ENCODE measurements around the gene TEX14. TPM values are rescaled to one million over a fixed set of nuclear protein-coding genes. Genes with fewer than 3 reads are reported as not detected.

TEX14 gene
- total and polyA plus RNA-seq, 8 donors = 0.03 to 0.59 (median 0.20) TPM

GRCh38 chr17:58615768-58616659 lies 75.8 kb downstream of the TEX14 start:
- no peaks in the 10 kb centered on the region for H3K36me3 ChIP-seq
- TF ChIP-seq CTCF (IDR thresholded peaks at IDR 0.05) = no peak
- WGBS, 2 donors = 79 to 84% methylated on average over 5 of the region's 5 CpGs
- H3K9me3 ChIP-seq = no peaks in the 10 kb centered on the region
- H3K27ac ChIP-seq = no peak overlapping the region
- DNase-seq = no peak
- intact Hi-C loops (cut with DNase I) = no loop called here
- H3K27me3 ChIP-seq = no peaks in the 10 kb centered on the region
- no peaks in the 10 kb centered on the region for H3K4me1 ChIP-seq
- ATAC-seq = no peak
- no peak overlapping the region for H3K4me3 ChIP-seq
- no peak for FAIRE-seq

DNA sequence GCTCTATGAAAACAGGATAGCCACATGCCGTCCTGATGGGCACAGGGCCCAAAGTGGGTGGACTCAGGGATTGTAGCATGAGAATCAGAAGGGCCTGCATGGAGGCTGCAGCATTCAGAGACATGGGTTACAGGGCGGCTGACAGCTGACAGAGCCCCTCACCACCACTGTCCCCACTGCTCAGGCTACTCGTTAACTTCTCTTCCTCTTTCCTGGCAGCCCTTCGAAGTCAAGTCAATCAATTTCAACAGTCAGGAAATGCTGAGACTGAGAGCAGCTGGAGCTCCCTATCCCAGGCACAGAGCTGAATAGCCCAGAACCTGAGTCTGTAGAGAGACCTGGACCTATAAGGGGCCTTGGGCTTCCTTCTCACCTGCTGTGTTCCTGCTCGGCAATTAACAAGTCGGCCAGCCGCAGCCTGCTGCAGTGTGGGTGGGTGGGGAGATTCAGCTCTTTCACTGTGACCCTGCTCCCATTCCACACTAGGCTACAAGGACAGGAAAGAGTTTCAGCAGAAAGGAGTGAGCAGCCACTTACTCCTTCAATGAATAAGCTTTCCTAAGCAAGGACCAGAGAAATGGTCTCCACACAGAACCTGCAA lies 76.9 kb downstream of the TEX14 start:
- Histone ChIP-seq H3K4me3 (no peak overlapping the region), H3K27me3 (no peaks in the 10 kb centered on the region), H3K36me3 (no peaks in the 10 kb centered on the region), H3K9me3 (no peaks in the 10 kb centered on the region), H3K4me1 (no peaks in the 10 kb centered on the region), H3K27ac (no peak overlapping the region)
- WGBS, 2 donors = 45 to 50% methylated on average over 7 of the region's 7 CpGs
- no peak for TF ChIP-seq CTCF (IDR thresholded peaks at IDR 0.05)
- DNase-seq = no peak
- FAIRE-seq = no peak
- intact Hi-C loops (cut with DNase I) = no loop called here
- ATAC-seq = no peak

GRCh38 chr17:58611331-58611730 lies 80.5 kb downstream of the TEX14 start:
- intact Hi-C loops (cut with DNase I) = no loop called here
- FAIRE-seq = no peak
- H3K4me3 ChIP-seq = no peak overlapping the region
- H3K27ac ChIP-seq = no peak overlapping the region
- DNase-seq = no peak
- 76 to 82% methylated on average over 4 of the region's 4 CpGs for WGBS, 2 donors
- no peaks in the 10 kb centered on the region for H3K9me3 ChIP-seq
- H3K36me3 ChIP-seq = no peaks in the 10 kb centered on the region
- no peaks in the 10 kb centered on the region for H3K27me3 ChIP-seq
- TF ChIP-seq CTCF (IDR thresholded peaks at IDR 0.05) = no peak
- H3K4me1 ChIP-seq = no peaks in the 10 kb centered on the region
- ATAC-seq = no peak

GRCh38 chr17:58606934-58607333 lies 84.9 kb downstream of the TEX14 start:
- Histone ChIP-seq H3K4me1 (no peaks in the 10 kb centered on the region), H3K27ac (no peak overlapping the region), H3K27me3 (no peaks in the 10 kb centered on the region), H3K9me3 (no peaks in the 10 kb centered on the region), H3K36me3 (no peaks in the 10 kb centered on the region), H3K4me3 (no peak overlapping the region)
- no peak for ATAC-seq
- WGBS, 2 donors = 78 to 85% methylated on average over 4 of the region's 4 CpGs
- DNase-seq = no peak
- intact Hi-C loops (cut with DNase I) = no loop called here
- TF ChIP-seq CTCF (IDR thresholded peaks at IDR 0.05) = no peak
- no peak for FAIRE-seq

- no peak for DNase-seq
- no peak for TF ChIP-seq CTCF (IDR thresholded peaks at IDR 0.05)
- Histone ChIP-seq H3K4me3 (no peak overlapping the region), H3K27ac (no peak overlapping the region), H3K4me1 (no peaks in the 10 kb centered on the region), H3K27me3 (no peaks in the 10 kb centered on the region), H3K9me3 (no peaks in the 10 kb centered on the region), H3K36me3 (no peaks in the 10 kb centered on the region)
- ATAC-seq = no peak
- WGBS, 2 donors = 91 to 93% methylated on average over 2 of the region's 2 CpGs
- FAIRE-seq = no peak
- intact Hi-C loops (cut with DNase I) = no loop called here
Observed at GRCh38 chr17:58605986-58606385, 85.9 kb downstream of the TEX14 start.

All from pancreas (tissue), 10 donors.